ENCODE measurements around the gene HIVEP2. TPM values are rescaled to one million over a fixed set of nuclear protein-coding genes. Genes with fewer than 3 reads are reported as not detected.

Gene HIVEP2
- total and polyA plus RNA-seq, 2 donors (not counting 1 experiment from before 2014, with no cell fraction given) = 5.8 to 31.9 TPM

- intact Hi-C loops (cut with micrococcal nuclease) = loop anchor here (1.0 to 5.0 kb wide), 4 partner anchors 17 to 66 kb away; no protein-coding TSS in a partner anchor
- Histone ChIP-seq H3K4me3 (ENCODE audit: control extremely low read depth in 1 of 5, extremely low read depth in 1 of 5, insufficient read depth in 1 of 5, low read depth in 2 of 5, low read length in 4 of 5) (peak overlapping the region; percentile 18 to 89 (median 52)), H3K27me3 (replicated peaks in 1 of 4; ENCODE audit: control extremely low read depth in 1 of 4, control insufficient read depth in 3 of 4, insufficient read depth in 4 of 4, low read length in 3 of 4) (no peaks in the 10 kb centered on the region), H4K20me1 (ENCODE audit: control insufficient read depth, insufficient read depth, low read length, poor library complexity, severe bottlenecking) (no peaks in the 10 kb centered on the region), H2AFZ (ENCODE audit: insufficient read depth, low read depth, low read length, poor library complexity, severe bottlenecking) (peak overlapping the region; percentile 61), H3K79me2 (ENCODE audit: control insufficient read depth, insufficient read depth, low read length) (peaks cover 46% of the 10 kb centered on the region), H3K9ac (ENCODE audit: low read length) (peak overlapping the region; percentile 66), H3K4me2 (replicated peaks; ENCODE audit: low read depth, low read length, poor library complexity, severe bottlenecking) (peak overlapping the region; percentile 77), H3K4me1 (ENCODE audit: control insufficient read depth in 2 of 2, insufficient read depth in 2 of 2, low read length in 2 of 2) (peaks cover 42 to 47% of the 10 kb centered on the region in 2 donors), H3K9me3 (ENCODE audit: control extremely low read depth in 1 of 3, control insufficient read depth in 2 of 3, insufficient read depth in 1 of 3, low read length in 2 of 3) (peaks cover 0 to 6% (median 0%) of the 10 kb centered on the region in 3 donors), H3K36me3 (replicated peaks in 1 of 2; ENCODE audit: control extremely low read depth in 1 of 2, control insufficient read depth in 1 of 2, extremely low read depth in 1 of 2, insufficient read depth in 2 of 2, low read length in 1 of 2) (no peaks in the 10 kb centered on the region), H3K27ac (ENCODE audit: low read length in 2 of 2) (peak overlapping the region; percentile 86 to 87)
- H3K27me3 Mint-ChIP-seq = no peaks in the 10 kb centered on the region
- H3K4me1 Mint-ChIP-seq = peaks cover 70% of the 10 kb centered on the region
- POLR2A ChIA-PET = interaction anchor here (1.2 kb wide), 1 partner anchor 14 kb away, joined by 3 read pairs; no protein-coding TSS in a partner anchor
- peak overlapping the region; percentile 96 for H3K27ac Mint-ChIP-seq
- ATAC-seq (ENCODE audit: low read depth) (peak; percentile 68), DNase-seq (peak; percentile 77)
- no peak for TF ChIP-seq EZH2 (IDR thresholded peaks at IDR 0.05; ENCODE audit: borderline replicate concordance, insufficient read depth, low read depth, low read length, poor library complexity, severe bottlenecking)
- no peak for TF ChIP-seq CTCF (IDR thresholded peaks at IDR 0.05)
- H3K4me3 Mint-ChIP-seq = peak overlapping the region; percentile 92
- CTCF ChIA-PET = interaction anchor here (1.4 to 1.8 kb wide), 5 partner anchors 10 to 66 kb away, joined by 3 to 7 read pairs (median 4); no protein-coding TSS in a partner anchor
- no peaks in the 10 kb centered on the region for H3K9me3 Mint-ChIP-seq (ENCODE audit: insufficient read depth)
- 0% methylated on average over 4 of the region's 8 CpGs for WGBS (ENCODE audit: insufficient coverage)
Measured at GRCh38 chr6:142819603-142820337, 125.2 kb downstream of the HIVEP2 start.

GRCh38 chr6:142816486-142816885, 128.5 kb downstream of the HIVEP2 start:
- Histone ChIP-seq H4K20me1 (ENCODE audit: control insufficient read depth, insufficient read depth, low read length, poor library complexity, severe bottlenecking) (no peaks in the 10 kb centered on the region), H3K9me3 (ENCODE audit: control extremely low read depth in 1 of 3, control insufficient read depth in 2 of 3, insufficient read depth in 1 of 3, low read length in 2 of 3) (no peaks in the 10 kb centered on the region), H3K27me3 (replicated peaks in 1 of 4; ENCODE audit: control extremely low read depth in 1 of 4, control insufficient read depth in 3 of 4, insufficient read depth in 4 of 4, low read length in 3 of 4) (no peaks in the 10 kb centered on the region), H3K4me2 (replicated peaks; ENCODE audit: low read depth, low read length, poor library complexity, severe bottlenecking) (no peak overlapping the region), H3K4me1 (ENCODE audit: control insufficient read depth in 2 of 2, insufficient read depth in 2 of 2, low read length in 2 of 2) (peaks cover 30 to 36% of the 10 kb centered on the region in 2 donors), H3K9ac (ENCODE audit: low read length) (no peak overlapping the region), H3K27ac (ENCODE audit: low read length in 2 of 2) (no peak overlapping the region), H3K36me3 (replicated peaks in 1 of 2; ENCODE audit: control extremely low read depth in 1 of 2, control insufficient read depth in 1 of 2, extremely low read depth in 1 of 2, insufficient read depth in 2 of 2, low read length in 1 of 2) (peaks cover 3 to 4% of the 10 kb centered on the region in 2 experiments), H3K4me3 (ENCODE audit: control extremely low read depth in 1 of 5, extremely low read depth in 1 of 5, insufficient read depth in 1 of 5, low read depth in 2 of 5, low read length in 4 of 5) (no peak overlapping the region), H3K79me2 (ENCODE audit: control insufficient read depth, insufficient read depth, low read length) (peaks cover 64% of the 10 kb centered on the region), H2AFZ (ENCODE audit: insufficient read depth, low read depth, low read length, poor library complexity, severe bottlenecking) (no peak overlapping the region)
- no peaks in the 10 kb centered on the region for H3K27me3 Mint-ChIP-seq
- H3K27ac Mint-ChIP-seq = no peak overlapping the region
- DNase-seq (no peak), ATAC-seq (ENCODE audit: low read depth) (no peak)
- no peak for TF ChIP-seq CTCF (IDR thresholded peaks at IDR 0.05)
- TF ChIP-seq EZH2 (IDR thresholded peaks at IDR 0.05; ENCODE audit: borderline replicate concordance, insufficient read depth, low read depth, low read length, poor library complexity, severe bottlenecking) = no peak
- ChIA-PET CTCF (interaction anchor here (0.9 to 1.4 kb wide), 3 partner anchors 12 to 127 kb away, joined by 3 to 4 read pairs (median 3); no protein-coding TSS in a partner anchor), POLR2A (no interaction called here)
- intact Hi-C loops (cut with micrococcal nuclease) = loop anchor here (5.0 kb wide), 1 partner anchor 34 kb away; no protein-coding TSS in a partner anchor
- no peaks in the 10 kb centered on the region for H3K9me3 Mint-ChIP-seq (ENCODE audit: insufficient read depth)
- H3K4me3 Mint-ChIP-seq = no peak overlapping the region
- 100% methylated on average over 4 of the region's 4 CpGs for WGBS (ENCODE audit: insufficient coverage)
- H3K4me1 Mint-ChIP-seq = peaks cover 65% of the 10 kb centered on the region
